Stimulated activated naive CD8-positive, alpha-beta T cell treated with anti-CD3 and anti-CD28 coated beads, Interleukin-15, Interleukin-2, amounts not matched to agents 100 U/mL and 50 U/mL, for 24 hours (primary cell): Measurements from ENCODE around the gene IL22.

ENCODE experiments used
- ATAC-seq: fragments of 150-1000 bp; cut with Tn5 transposase; one replicate; pipeline ENCODE4 v1.10.0; 2021
- DNase-seq: peaks from one replicate; pipeline ENCODE4 v3.0.0; 2021

Gene IL22

DNA sequence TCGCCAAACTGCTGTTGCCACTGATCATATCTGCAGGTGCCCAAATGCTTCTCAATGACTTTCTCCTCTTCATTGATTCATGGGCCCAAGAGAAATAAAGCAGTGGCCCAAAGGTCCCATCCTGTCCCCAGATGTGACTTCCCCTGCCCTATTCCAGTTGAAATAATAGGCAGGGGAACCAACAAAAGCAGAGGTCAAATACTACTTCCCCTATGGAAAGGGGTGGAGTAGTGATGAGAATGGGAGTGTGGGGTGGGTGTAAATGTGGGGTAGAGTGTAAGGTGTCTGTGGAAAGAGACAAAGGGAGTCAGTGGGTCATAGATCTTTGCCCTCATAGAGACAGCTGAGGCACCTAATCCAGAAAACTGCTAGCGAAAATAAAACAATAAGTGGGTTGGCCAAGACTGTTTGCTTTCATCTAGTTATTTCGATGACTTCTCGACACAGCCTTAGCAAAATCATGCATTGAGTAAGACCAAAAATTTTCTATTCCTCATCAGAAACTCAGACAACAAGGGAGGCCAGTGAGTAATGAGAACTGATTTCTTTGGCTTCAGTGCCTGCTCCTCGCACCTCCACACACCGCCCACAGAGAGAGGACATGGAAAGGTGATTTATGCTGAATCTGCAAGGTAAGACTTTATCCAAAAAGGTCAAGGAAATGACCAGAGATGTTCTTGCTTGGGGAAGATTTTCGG lies 10.9 kb upstream of the IL22 start:
- no peak for ATAC-seq
- no peak for DNase-seq

DNA sequence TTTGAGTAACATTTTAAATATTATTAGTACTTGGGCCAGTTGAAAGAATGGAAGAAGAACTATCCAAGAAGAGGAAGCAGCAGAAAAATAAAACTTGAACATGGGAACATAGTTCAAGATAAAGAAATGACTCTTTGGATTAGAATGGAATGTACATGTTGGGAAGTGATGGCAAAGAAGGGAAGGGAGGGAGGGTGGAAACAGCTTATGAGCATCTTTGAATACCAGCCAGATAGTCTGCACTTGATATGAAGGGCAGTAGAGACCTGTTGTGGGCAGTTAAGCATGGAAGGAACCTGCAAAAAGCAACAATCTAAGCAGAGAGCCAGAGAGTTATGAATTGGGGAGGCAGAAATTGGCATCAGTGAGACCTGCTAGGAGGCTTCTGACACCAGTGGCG lies 10.0 kb upstream of the IL22 start:
- no peak for DNase-seq
- ATAC-seq: no peak

DNA sequence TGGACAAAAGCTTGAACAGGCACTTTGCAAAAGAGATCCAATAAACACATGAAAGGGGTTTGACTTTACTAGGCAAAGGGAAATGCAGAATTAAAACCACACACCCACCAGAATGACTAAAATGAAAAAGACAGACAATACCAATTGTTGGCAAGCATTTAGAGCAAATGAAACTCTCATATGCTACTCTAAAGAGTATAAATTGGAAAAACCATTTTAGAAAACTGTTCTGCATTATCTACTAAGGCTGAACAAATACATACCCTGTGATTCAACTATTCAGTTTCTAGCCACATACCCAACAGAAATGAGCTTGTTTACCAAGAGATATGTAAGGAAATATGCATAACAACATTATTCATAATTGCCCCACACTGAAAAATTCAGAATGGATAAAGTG lies 8.5 kb upstream of the IL22 start:
- DNase-seq: no peak
- peak; percentile 38 for ATAC-seq

DNA sequence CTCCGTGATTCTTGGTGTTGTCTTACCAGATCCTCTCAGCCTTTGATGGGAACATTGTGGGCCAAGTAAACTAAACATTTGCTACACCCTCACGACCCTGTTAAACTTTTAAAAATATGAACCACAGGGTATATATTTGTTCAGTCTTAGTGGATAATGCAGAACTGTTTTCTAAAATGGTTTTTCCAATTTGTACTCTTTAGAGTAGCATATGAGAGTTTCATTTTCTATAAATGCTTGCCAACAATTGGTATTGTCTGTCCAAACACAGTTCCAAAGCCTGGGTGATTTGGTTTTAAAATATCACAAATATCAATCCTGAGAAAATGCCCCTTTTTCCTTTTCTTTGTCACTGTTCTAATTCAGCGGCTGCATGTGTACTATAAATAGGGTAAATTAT lies 6.7 kb upstream of the IL22 start:
- no peak for ATAC-seq
- DNase-seq: no peak

DNA sequence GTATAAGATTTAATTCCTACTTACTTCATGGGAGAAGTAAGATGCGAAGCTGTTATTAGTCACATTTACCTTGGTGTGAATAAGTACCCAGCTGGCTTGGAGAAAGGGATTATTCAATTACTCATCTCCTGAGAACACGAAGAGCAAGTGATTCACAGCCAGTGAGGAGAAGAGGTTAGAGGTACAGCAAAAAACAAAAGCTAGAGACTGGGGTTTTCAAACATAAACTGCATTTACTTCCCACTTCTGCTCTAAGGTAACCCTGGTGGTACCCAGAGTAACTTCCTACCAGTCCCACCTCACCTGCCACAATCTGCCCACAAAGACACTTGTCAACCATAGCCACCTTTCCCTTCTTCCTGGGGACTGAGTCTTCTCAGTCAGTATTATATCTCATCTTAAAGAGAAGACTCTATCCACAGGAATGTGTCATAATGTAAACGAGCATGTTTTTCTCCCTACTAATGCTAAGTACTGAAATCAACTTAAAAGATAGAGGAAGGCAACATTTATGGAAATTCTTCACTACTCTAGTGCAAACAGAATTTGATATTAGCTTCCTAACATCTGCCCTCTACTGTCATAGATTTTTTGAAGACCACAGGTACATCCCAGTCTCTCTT lies 6.0 kb upstream of the IL22 start:
- ATAC-seq (peak; percentile 95), DNase-seq (peak; percentile 49)

DNA sequence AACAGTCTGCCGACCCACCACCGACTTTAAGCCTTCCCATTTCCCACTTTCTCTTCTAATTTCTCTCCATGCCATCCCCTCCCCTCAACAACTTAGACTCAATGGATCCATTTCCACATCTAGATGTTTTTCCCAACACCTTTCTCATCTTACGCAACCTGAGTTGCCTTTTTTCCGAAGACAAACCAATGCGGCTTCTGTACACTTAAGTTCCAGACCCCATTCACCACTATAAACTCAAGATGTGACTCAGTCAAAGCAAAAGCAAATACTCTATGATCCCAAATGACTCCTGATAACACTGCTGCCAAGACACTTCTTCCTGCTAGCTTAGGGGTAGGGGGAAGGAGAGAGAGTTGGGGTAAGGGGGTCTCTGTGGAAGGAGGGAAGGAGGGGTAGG lies 1.3 kb downstream of the IL22 start:
- ATAC-seq: no peak
- no peak for DNase-seq

DNA sequence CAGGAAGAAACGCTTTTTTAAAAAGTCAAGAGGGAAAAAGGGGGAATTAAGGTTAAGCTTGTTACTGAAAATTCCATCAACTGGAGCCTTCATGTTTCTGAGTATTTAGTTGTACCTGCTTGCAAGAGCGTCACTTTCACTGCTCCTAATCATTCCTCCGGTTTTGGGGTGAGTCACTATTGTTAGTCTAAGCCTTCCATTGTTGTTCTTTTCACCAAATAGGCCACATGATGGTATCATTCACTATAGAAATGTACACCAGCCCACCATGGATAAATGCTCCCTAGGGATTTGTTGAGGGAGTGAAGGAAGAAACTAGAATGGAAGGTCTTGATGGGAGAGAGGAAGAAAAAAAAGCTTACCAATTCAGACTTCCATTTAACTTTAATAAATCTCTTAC lies 3.0 kb downstream of the IL22 start:
- DNase-seq: no peak

DNA sequence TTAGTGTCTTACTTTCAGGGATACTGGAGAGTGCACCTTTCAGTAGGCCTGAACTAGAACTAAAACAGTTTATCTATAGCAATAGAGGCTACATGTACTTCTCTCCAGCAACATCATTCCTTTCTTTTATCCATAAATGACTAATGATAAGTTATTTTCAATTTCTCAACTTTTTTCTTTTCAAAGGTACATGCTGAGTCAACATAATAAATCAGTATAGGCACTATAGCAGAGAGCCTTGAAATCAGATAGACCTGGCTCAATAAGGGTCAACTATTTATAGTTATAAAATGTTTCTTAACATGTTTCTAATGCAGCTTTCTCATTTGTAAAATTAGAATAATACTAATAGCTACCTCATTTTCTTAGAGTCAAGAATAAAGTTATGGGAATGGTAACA lies 5.6 kb downstream of the IL22 start:
- no peak for DNase-seq
- no peak for ATAC-seq

More for the DNA sequence above, 3.0 kb downstream of the IL22 start:
- ATAC-seq: no peak

DNA sequence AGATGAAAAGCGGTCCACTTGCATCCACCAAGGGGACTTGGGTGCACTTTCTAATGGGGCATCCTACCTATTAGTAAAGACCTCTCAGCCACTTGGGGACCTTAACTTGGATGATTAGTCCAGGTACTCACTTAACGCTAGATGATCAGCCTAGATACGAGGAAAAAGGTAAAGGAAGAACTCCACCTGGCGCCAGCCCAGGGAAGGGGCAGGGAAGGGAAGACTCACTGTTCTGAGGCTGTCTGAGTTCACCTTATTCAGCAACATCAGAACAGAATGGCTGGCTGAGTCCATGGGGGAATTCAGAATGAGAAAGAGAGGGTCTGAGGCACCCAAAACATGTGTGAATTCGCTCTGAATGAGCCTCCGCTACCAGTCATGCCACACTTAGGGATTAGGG lies 7.1 kb downstream of the IL22 start:
- no peak for ATAC-seq
- no peak for DNase-seq

DNA sequence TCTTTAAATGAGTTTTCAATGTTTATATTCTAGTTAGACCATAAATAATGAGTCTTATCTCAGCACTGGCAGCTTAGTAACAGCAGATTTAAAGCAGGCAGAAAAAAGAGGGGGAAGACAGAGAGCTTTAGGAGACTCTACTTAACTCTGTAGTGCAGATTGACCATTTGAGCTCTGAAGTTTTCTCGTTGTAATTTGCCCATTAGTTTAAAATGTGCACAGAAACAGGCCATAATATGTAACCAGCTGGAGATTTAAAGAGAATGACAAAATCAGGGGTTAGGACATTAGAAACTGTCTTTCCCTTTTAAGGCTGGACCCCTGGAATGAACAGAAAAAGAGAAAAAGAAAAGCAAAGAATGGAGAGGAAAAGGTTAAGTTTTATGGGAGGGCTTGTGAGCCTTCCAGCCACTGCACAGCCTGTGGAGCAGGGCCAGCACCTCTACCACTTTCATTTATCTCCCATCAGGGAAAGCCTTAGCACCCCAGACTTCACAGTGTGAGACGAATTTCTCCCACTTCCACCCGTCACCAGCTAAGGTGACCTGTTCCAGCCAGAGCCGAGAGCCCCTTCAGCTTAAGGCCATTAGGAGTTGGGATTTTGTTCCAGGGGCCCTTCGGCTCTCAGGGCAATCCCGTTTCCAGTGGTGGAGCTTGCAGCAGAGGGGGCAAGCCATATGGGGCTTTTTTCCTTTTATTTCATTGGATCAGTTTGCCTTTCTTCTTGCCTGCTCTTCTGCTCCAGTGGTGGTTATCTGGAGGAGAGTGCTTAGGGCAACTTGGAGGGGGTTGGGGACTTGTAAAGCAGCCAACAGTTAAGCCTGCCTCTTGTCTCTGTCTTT lies 8.0 kb downstream of the IL22 start:
- DNase-seq (no peak), ATAC-seq (no peak)

DNA sequence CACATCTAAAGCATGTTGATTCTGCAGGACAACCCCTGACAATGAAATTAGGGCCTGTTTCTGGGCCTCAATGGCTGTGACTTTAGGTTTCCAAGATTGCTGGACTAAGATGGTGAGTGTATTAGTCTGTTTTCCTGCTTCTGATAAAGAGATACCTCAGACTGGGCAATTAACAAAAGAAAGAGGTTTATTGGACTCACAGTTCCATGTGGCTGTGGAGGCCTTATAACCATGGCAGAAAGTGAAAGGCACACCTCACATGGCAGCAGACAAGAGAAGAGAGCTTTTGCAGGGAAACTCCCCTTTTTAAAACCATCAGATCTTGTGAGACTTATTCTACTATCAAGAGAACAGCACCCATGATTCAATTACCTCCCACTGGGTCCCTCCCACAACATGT lies 10.6 kb downstream of the IL22 start:
- ATAC-seq: no peak
- DNase-seq: no peak

DNA sequence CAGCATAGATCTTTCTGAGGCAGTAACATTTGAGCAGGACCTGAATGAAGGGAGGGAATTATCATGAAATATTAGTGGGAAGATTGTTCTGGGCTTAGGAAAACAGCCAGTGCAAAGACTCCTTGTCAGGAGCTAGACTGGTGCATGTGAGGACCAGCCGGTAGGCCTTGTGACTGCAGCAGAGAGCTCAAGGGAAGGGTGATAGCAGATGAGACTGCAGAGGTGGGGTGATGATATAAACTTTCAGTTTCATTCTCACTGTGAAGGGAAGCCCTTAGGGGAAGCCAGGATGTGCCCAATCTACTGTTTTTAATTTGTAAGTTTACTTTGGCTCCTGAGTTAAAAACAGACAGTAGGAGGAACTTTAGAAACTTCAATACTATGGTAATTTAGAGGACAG lies 12.4 kb downstream of the IL22 start:
- DNase-seq (peak; percentile 47), ATAC-seq (peak; percentile 98)

DNA sequence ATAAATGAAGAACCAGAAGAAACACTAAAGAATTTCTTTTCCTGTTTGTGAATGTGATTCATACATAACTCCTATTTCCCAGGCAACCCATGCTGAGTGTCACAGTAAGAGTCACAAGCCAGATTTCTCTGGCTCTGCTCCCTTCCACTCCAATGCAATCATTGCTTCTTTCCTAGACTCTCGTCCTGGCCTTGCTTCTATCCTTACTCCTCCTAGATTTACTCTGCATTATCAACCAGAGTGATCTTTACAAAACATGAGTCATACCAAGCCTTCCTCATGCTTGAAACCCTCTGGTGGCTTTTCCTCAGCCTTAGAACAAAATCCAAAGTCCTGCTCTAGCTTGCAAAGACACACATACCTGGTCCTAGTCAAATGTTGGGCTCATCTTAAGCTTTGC lies 13.3 kb downstream of the IL22 start:
- no peak for ATAC-seq

DNA sequence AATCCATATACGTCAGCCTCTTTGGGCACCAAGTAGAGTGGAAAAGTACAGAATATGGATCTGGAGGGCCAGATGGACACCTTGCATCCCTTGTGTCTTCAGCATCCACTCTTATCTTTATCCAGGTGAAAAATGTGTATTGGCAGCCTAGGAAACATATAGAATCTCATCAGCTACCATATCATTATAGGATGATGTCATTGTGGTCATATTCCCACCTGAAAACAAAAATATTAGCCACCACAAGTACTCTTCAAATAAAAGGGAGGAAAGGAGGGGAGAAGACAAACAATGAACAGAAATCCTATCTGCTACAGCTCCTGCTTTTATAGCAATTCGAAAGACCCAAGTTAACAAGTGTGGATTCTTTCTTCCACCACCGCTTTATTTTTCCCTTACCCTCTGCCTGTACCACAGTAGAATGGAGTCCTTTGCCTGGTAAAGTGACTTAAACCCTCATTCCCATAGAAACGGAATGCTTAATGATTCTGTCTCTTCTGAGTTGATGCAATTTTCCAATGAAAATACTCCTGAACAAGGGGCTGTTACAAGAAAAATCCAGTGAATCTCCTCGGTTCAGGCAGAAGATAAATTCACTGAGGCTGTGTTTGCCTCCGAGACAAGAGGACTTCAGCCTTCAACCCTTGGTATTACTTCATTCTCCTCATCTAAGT lies 14.0 kb downstream of the IL22 start:
- DNase-seq (no peak), ATAC-seq (no peak)

More for the DNA sequence above, 13.3 kb downstream of the IL22 start:
- no peak for DNase-seq

DNA sequence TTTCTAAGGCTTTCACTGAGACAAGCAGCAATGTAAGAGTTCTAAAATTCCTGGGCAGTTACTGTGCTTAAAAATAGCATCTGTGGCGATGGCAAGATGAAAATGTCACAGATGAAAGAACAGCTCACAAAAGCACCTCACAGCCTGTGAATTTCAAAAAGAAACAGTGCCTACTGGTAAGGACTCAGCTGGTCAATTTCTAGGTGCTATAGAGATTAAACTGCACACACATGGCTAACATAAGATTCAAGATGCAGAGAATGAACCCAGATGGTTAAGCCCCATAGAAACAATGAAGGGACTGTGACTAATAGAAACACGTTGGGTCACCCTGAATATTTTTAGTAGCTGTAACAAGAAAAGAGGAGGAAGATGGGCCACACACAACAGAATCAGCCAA lies 15.8 kb downstream of the IL22 start:
- DNase-seq (no peak), ATAC-seq (no peak)

DNA sequence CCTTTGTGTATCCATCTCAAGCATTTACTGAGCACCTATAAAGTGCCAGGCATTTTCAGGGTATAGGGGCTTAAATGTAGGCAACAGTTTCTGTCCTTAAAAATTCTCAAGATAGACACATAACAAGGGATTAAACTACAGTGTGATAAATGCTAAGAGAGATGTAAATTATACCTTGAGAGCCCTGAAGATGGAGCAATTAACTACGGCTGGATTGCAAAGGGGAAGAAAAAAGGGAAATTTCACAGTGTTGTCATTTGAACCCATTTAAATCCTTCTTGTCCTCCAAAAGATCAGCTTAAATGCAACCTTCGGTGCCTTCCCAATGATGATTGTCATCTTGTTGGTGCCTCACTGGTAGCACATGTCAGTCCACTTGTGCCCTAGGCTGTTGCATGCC lies 16.3 kb downstream of the IL22 start:
- no peak for ATAC-seq
- DNase-seq: no peak

DNA sequence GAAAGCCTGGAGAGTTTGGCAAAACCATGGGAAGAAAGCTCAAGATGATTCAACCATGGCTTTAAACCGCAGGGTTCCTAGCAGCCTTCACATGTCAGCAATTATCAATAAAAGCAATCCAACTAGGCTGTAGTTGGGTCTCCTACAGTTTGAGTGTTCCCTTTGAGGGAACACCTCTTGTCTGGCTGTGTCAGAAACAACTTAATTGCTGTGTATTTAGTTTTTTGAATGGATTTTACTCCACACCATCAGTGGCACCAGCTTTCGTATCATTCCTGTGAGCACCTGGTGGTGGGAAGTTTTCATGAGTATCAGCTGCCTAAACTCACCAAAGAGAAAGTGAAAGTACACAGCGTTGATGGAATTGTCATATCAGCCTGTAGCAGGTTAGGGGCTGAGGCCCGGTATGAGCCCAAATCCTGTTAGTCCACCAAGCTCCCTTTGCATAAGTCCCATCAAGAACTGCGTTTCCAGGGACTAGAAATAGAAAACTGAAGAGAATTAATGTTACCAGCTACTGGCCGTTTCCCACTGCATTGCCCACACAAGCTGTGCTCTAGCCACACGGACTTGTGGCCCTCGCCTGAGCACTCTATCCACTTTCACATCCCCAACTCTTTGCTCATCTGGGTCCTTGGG lies 16.9 kb downstream of the IL22 start:
- DNase-seq: peak; percentile 18

DNA sequence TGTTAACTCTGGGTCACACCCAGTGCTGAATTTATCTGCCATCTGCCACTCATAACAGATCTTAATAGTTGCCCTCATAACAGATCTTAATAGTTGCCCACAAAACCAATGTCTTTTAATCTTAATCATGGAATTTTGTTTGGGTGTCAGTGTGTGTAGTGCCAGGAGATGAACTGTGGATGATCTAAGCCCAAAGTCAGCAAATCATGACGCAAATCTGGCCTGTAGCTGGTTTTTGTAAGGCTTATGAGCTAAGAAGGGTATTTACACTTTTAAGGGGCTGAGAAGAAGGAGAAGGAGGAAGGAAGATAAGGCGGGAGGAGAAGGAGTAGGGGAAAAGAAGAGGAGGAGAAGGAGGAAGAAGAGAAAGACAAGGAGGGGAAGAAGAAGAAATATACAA lies 17.8 kb downstream of the IL22 start:
- no peak for DNase-seq
- no peak for ATAC-seq

More for the DNA sequence above, 16.9 kb downstream of the IL22 start:
- peak; percentile 63 for ATAC-seq

DNA sequence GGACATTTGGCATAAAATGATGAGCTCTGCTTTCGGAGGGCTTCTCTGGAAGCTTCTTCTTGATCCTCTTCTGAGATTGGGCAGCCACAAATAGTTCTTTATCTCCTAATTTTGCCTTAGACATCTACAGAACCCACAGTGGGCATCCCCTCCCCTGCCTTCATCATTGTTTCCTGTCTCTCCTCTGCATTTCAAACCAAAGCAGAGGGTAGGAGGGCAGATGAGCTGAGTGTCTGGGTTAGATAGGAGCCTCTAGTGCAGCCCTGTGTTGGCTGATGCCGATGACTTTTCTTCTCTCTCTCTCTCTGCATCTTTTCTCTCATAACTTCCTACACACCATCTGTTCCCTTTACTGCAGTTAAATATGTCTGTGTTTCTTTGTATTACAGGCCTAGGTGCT lies 19.3 kb downstream of the IL22 start:
- ATAC-seq (peak; percentile 49), DNase-seq (no peak)

DNA sequence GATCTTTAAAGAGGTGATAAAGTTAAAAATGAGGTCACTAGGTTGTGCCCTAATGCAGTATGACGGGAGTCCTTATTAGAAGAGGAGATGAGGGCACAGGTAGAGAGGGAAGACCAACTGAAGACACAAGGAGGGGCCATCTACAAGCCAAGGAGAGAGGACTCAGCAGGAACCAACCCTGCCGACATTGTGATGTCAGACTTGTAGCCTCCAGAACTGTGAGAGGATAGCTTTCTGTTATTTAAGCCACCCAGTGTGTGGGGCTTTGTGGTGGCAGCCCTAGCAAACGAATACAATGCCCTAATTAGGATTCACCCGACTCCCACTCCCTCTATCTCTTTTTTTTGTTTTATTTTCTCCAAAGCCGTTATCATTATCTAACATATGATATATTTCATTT lies 19.9 kb downstream of the IL22 start:
- ATAC-seq (no peak), DNase-seq (no peak)

DNA sequence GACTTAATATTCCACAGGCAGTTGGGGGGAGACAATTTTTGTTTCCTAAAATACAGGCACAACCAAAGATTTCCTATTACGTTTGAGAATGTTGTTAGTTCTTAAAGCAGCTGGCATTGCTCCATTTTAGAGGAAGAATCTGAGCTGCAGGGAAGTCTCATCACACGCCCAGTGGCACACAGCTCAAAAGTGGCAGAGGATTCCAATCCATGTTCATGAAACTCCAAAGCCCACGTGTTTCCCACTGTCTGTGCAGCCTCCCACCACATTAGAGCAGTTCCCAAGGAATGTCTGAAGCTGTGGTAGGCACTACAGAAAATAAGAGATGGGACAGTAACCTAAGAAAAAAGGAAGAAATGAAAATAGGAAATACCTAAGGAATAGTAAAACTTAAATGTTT lies 21.7 kb downstream of the IL22 start:
- no peak for ATAC-seq
- no peak for DNase-seq

DNA sequence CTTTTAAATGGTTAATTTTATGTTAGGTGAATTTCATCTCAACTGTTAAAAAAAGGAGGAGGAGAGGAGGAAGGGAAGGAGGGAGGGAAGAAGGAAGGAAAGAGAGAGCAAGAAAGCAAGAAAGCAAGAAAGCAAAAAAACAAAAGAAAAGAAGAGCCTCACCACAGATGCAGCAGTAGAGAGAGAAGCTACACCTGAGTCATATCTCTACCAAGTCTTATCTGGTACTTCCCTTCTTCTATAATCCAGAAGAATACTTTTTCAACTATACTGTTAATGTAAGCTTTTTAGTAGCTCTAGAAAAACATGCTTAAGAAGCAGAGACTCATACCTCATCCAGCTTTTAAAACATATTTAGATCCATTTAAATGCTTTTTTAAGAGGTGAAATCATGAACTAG lies 22.2 kb downstream of the IL22 start:
- DNase-seq (no peak), ATAC-seq (no peak)
